Astrocyte (in vitro differentiated cells and primary cell): Measurements from ENCODE around the gene GABRB1.

Source experiments
- CTCF ChIP-seq: IDR thresholded peaks from 2 replicates; pipeline ENCODE4 v1.5.1; 2011; ENCODE audit warnings: low read depth, mild to moderate bottlenecking, inconsistent platforms, low read length, moderate library complexity; ENCODE audit not compliant: insufficient read depth
- EZH2 ChIP-seq: IDR thresholded peaks from 2 replicates; pipeline ENCODE4 v1.6.1; 2012; ENCODE audit warnings: mild to moderate bottlenecking, low read length, inconsistent platforms; ENCODE audit not compliant: insufficient read depth

GRCh38 chr4:47342796-47343195 is 311.4 kb downstream of the GABRB1 start:
- TF ChIP-seq EZH2 (no peak), CTCF (no peak)
